SK-N-SH (cell line): ENCODE measurements around the gene TMEM170A. TPM values are rescaled to one million over a fixed set of nuclear protein-coding genes. Genes with fewer than 3 reads are reported as not detected.

Experiments used
- CTCF ChIA-PET: fragments of 300-600, 350-600 bp; formaldehyde crosslinking; extraction: SDS; loops from one replicate; lab custom pipeline; 2021; lab: Yijun Ruan, JAX
- POLR2A ChIA-PET: fragments of 350-600 bp; sonication (Branson Sonifier 250); formaldehyde crosslinking; extraction: SDS; loops from one replicate; lab custom pipeline; 2020; ENCODE audit warnings: antibody characterized with exemption, inconsistent platforms; lab: Yijun Ruan, JAX
- DNase-seq: peaks from one replicate; pipeline ENCODE4 v3.0.0; 2012
- H2AFZ ChIP-seq: fragments of 200-600 bp; sonication (generic); 2 replicates; pipeline ENCODE4 v1.8.1; 2016; ENCODE audit warnings: antibody characterized with exemption, mild to moderate bottlenecking, low read depth
- H3F3A ChIP-seq: fragments of 200-600 bp; sonication (generic); replicated peaks from 2 replicates; pipeline ENCODE3; 2016; ENCODE audit warnings: antibody characterized with exemption, mild to moderate bottlenecking; ENCODE audit not compliant: insufficient read depth
- H3K27ac ChIP-seq, 2 experiments: fragments of 200-500 bp in 1 of 2; fragments of 200-600 bp in 1 of 2; sonication (Bioruptor generic) in 1 of 2; sonication (generic), shearing (Covaris generic) in 1 of 2; 2 replicates each; pipeline versions ENCODE4 v1.5.1 to v1.6.1; 2014 to 2016; ENCODE audit warnings: low read depth in 2 of 2, inconsistent platforms in 1 of 2, low read length in 1 of 2, mild to moderate bottlenecking in 1 of 2, mixed read lengths in 1 of 2
- H3K27me3 ChIP-seq: fragments of 200-600 bp; sonication (generic), shearing (Covaris generic); 2 replicates; pipeline ENCODE4 v1.6.1; 2016; ENCODE audit warnings: mixed run types; ENCODE audit not compliant: insufficient read depth
- H3K36me3 ChIP-seq, 2 experiments: fragments of 200-500 bp in 1 of 2; fragments of 200-600 bp in 1 of 2; sonication (Bioruptor generic) in 1 of 2; sonication (generic) in 1 of 2; replicated peaks in 1 of 2; 2 replicates each; pipeline versions ENCODE3 to v1.5.1; 2014 to 2016; ENCODE audit warnings: low read length in 1 of 2, mild to moderate bottlenecking in 1 of 2; ENCODE audit not compliant: insufficient read depth in 2 of 2, control insufficient read depth in 1 of 2
- H3K4me1 ChIP-seq, 2 experiments: fragments of 200-500 bp in 1 of 2; fragments of 200-600 bp in 1 of 2; sonication (Bioruptor generic) in 1 of 2; sonication (generic), shearing (Covaris generic) in 1 of 2; 2 replicates each; pipeline versions ENCODE4 v1.5.1 to v1.6.1; 2014 to 2016; ENCODE audit warnings: low read depth in 1 of 2, low read length in 1 of 2, mixed run types in 1 of 2; ENCODE audit not compliant: insufficient read depth in 2 of 2, control insufficient read depth in 1 of 2
- H3K4me2 ChIP-seq: fragments of 200-600 bp; sonication (generic), shearing (Covaris generic); 2 replicates; pipeline ENCODE4 v1.6.1; 2017; ENCODE audit warnings: mixed run types
- H3K4me3 ChIP-seq, 2 experiments: fragments of 200-500 bp in 1 of 2; fragments of 200-600 bp in 1 of 2; sonication (Bioruptor generic) in 1 of 2; sonication (generic), shearing (Covaris generic) in 1 of 2; 2 replicates each; pipeline versions ENCODE4 v1.5.1 to v1.8.1; 2014 to 2016; ENCODE audit warnings: low read depth in 2 of 2, inconsistent platforms in 1 of 2, low read length in 1 of 2, mild to moderate bottlenecking in 1 of 2, mixed read lengths in 1 of 2, moderate library complexity in 1 of 2
- H3K79me2 ChIP-seq: fragments of 200-600 bp; sonication (generic); 2 replicates; pipeline ENCODE4 v1.8.1; 2017; ENCODE audit warnings: mild to moderate bottlenecking; ENCODE audit not compliant: insufficient read depth
- H3K9ac ChIP-seq: fragments of 200-600 bp; sonication (generic); 2 replicates; pipeline ENCODE4 v1.6.1; 2017; ENCODE audit warnings: mixed run types
- H3K9me2 ChIP-seq: fragments of 200-600 bp; sonication (generic); 2 replicates; pipeline ENCODE4 v1.6.1; 2017; ENCODE audit warnings: mixed run types
- H3K9me3 ChIP-seq: fragments of 200-600 bp; sonication (generic); 2 replicates; pipeline ENCODE4 v1.6.1; 2017; ENCODE audit warnings: mixed run types, mild to moderate bottlenecking, moderate library complexity
- H4K20me1 ChIP-seq: fragments of 200-600 bp; sonication (generic); 2 replicates; pipeline ENCODE4 v1.6.1; 2017; ENCODE audit warnings: mild to moderate bottlenecking, mixed run types; ENCODE audit not compliant: insufficient read depth
- ELF1 ChIP-seq: IDR thresholded peaks from 2 replicates; pipeline ENCODE4 v1.4.0; 2012
- EP300 ChIP-seq, 2 experiments: IDR thresholded peaks; 2 replicates each; pipeline versions ENCODE4 v1.4.0 to v1.6.1; 2012; ENCODE audit warnings: borderline replicate concordance in 1 of 2, low read depth in 1 of 2, low read length in 1 of 2
- EZH2phosphoT487 ChIP-seq: fragments of 200-600 bp; sonication (generic); IDR thresholded peaks from 2 replicates; pipeline ENCODE4 v1.6.1; 2017; ENCODE audit warnings: low read depth, mixed run types, mild to moderate bottlenecking, antibody characterized with exemption, moderate library complexity, borderline replicate concordance
- FOXM1 ChIP-seq: IDR thresholded peaks from 2 replicates; pipeline ENCODE4 v1.4.0; 2012; ENCODE audit warnings: low read depth, mild to moderate bottlenecking
- GATA2 ChIP-seq: sonication (generic); formaldehyde crosslinking; IDR thresholded peaks from 2 replicates; pipeline ENCODE4 v1.5.0; 2020; ENCODE audit warnings: mild to moderate bottlenecking, missing genetic modification reagents
- JUND ChIP-seq: IDR thresholded peaks from 2 replicates; pipeline ENCODE4 v1.4.0; 2012
- NFIC ChIP-seq: IDR thresholded peaks from 2 replicates; pipeline ENCODE4 v1.4.0; 2012; ENCODE audit warnings: borderline replicate concordance
- NRF1 ChIP-seq: IDR thresholded peaks from 2 replicates; pipeline ENCODE4 v1.6.1; 2012; ENCODE audit warnings: low read depth, mild to moderate bottlenecking, low read length
- RAD21 ChIP-seq: IDR thresholded peaks from 2 replicates; pipeline ENCODE4 v1.6.1; 2012; ENCODE audit warnings: mild to moderate bottlenecking, low read length
- RCOR1 ChIP-seq: fragments of 150-350 bp; IDR thresholded peaks from 2 replicates; pipeline ENCODE4 v1.6.1; 2017; ENCODE audit warnings: antibody characterized with exemption, low read length
- RXRA ChIP-seq: IDR thresholded peaks from 2 replicates; pipeline ENCODE4 v1.4.0; 2012; ENCODE audit warnings: low read depth, mild to moderate bottlenecking, borderline replicate concordance
- SMC3 ChIP-seq: IDR thresholded peaks from 2 replicates; pipeline ENCODE4 v1.6.1; 2012; ENCODE audit warnings: low read depth, low read length, improper control_type of control experiment
- TAF1 ChIP-seq: IDR thresholded peaks from 2 replicates; pipeline ENCODE4 v1.6.1; 2012; ENCODE audit warnings: low read depth, mild to moderate bottlenecking, low read length, moderate library complexity, borderline replicate concordance
- TCF12 ChIP-seq: IDR thresholded peaks from 2 replicates; pipeline ENCODE4 v1.4.0; 2012
- TEAD4 ChIP-seq: IDR thresholded peaks from 2 replicates; pipeline ENCODE4 v1.4.0; 2012; ENCODE audit warnings: mild to moderate bottlenecking, borderline replicate concordance; ENCODE audit not compliant: insufficient read depth
- YY1 ChIP-seq: IDR thresholded peaks from 2 replicates; pipeline ENCODE4 v1.4.0; 2012; ENCODE audit warnings: low read depth, mild to moderate bottlenecking
- WGBS: methylation state at CpG from one replicate; pipeline ENCODE4 v1.1.6; 2017; ENCODE audit warnings: low lambda C conversion rate; 5-methylcytosine and 5-hydroxymethylcytosine counted together
- polyA plus RNA-seq, 3 experiments: library from polyadenylated mRNA; depleted of rRNA; stranded (reverse); fragments of >200 nt; gene quantifications; 2 replicates each; pipeline ENCODE4 v1.2.3, GENCODE V29; 2012
- TF ChIP-seq, protein P1 (sequence below): IDR thresholded peaks from 2 replicates; pipeline ENCODE4 v1.4.0; 2012; ENCODE audit warnings: low read depth, borderline replicate concordance
- TF ChIP-seq, protein P2 (sequence below): fragments of 200-600 bp; sonication (generic); IDR thresholded peaks from 2 replicates; pipeline ENCODE4 v1.6.1; 2017; ENCODE audit warnings: antibody characterized with exemption, mild to moderate bottlenecking, moderate library complexity
- TF ChIP-seq, protein P3 (sequence below): IDR thresholded peaks from 2 replicates; pipeline ENCODE4 v1.6.1; 2012; ENCODE audit warnings: mild to moderate bottlenecking, low read depth, low read length, moderate library complexity
- TF ChIP-seq, protein P4 (sequence below): IDR thresholded peaks from 2 replicates; pipeline ENCODE4; 2012
- TF ChIP-seq, protein P5 (sequence below): IDR thresholded peaks from 2 replicates; pipeline ENCODE4 v1.4.0; 2012; ENCODE audit warnings: low read depth

TMEM170A gene
- polyA plus RNA-seq, 1 of the 3 experiments (the other 2 are of a cell fraction) = 9.2 TPM

DNA sequence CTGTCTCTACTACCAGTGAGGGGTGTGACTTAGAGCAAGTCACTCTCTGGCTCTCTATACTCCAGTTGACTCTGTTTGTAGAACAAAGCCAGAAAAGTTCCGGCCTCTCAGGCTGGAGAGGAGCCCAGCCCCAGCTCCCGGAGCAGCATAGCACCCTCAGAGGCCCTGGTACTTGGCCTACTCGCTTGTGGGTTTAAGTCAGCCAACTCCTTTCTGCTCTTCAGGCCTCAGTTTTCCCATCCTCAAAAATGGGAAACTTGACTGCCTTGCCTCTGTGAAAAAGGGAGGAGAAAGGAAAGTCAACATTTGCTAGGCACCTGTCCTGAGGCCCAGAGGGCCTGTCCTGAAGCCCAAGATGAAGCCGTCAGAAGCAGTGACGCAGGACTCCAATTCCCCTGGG lies 29.7 kb upstream of the TMEM170A start:
- no peak for DNase-seq
- no peak overlapping the region for H3K27ac ChIP-seq
- no peaks in the 10 kb centered on the region for H4K20me1 ChIP-seq
- H3K9ac ChIP-seq = no peak overlapping the region
- H3K4me3 ChIP-seq = no peak overlapping the region
- H3K4me1 ChIP-seq = peaks cover 7 to 12% of the 10 kb centered on the region in 2 experiments; a peak in 2 of 4 replicates
- no peaks in the 10 kb centered on the region for H3K9me3 ChIP-seq
- 95% methylated on average over 2 of the region's 5 CpGs for WGBS
- H3F3A ChIP-seq = no peaks in the 10 kb centered on the region
- H3K9me2 ChIP-seq = no peaks in the 10 kb centered on the region
- TF ChIP-seq TEAD4 (no peak), TAF1 (no peak)
- no peak overlapping the region for H3K4me2 ChIP-seq
- H2AFZ ChIP-seq = no peak overlapping the region
- no peaks in the 10 kb centered on the region for H3K27me3 ChIP-seq
- ChIA-PET POLR2A (no interaction called here), CTCF (interaction anchor here (1.0 to 2.7 kb wide), 6 partner anchors 22 to 295 kb away, joined by 3 to 15 read pairs (median 4); no protein-coding TSS in a partner anchor)
- no peaks in the 10 kb centered on the region for H3K36me3 ChIP-seq
- no peaks in the 10 kb centered on the region for H3K79me2 ChIP-seq

DNA sequence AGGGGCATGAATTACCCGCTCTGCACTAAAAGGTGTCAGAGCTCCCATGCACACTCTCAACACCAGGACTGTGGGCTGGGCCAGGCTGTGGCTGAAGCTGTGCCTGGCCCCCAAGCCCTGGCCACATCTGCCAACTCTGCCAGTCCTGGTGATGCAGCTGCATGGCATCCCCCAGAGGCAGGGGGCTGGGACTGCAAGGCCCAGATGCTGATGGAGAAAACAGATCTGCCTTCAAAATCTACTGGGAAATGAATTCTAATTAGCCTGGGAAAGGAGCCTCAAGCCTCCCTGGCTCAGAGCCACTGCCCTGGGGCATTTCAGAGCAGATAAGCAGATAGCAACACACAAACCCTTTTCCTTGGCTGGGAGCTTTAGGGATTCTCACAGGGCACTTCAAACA lies 27.4 kb upstream of the TMEM170A start:
- Histone ChIP-seq H3K4me2 (no peak overlapping the region; the same call in 1 of the 2 replicates), H3K9ac (no peak overlapping the region), H4K20me1 (no peaks in the 10 kb centered on the region), H2AFZ (no peak overlapping the region), H3K27me3 (no peaks in the 10 kb centered on the region), H3K27ac (no peak overlapping the region; a peak in 1 of 4 replicates), H3K4me1 (peaks cover 0 to 7% of the 10 kb centered on the region in 2 experiments; a peak in 1 of 4 replicates), H3K9me2 (no peaks in the 10 kb centered on the region), H3K79me2 (no peaks in the 10 kb centered on the region), H3K36me3 (no peaks in the 10 kb centered on the region), H3K4me3 (no peak overlapping the region), H3F3A (no peaks in the 10 kb centered on the region), H3K9me3 (no peaks in the 10 kb centered on the region)
- DNase-seq = peak; percentile 92
- ChIA-PET CTCF (interaction anchor here (0.7 to 4.1 kb wide), 10 partner anchors 9 to 292 kb away, joined by 3 to 22 read pairs (median 4); partner anchors contain the start of gene TMEM170A), POLR2A (interaction anchor here (1.1 kb wide), 1 partner anchor 25 kb away, joined by 3 read pairs; no protein-coding TSS in a partner anchor)
- WGBS = no CpG with 5 or more reads among the region's 1 CpG
- peak; percentile 60; the same call in 1 of the 2 replicates for TF ChIP-seq RCOR1
- TF ChIP-seq EZH2phosphoT487 = no peak
- TF ChIP-seq NRF1 = no peak
- no peak for TF ChIP-seq RXRA
- TF ChIP-seq JUND = no peak
- TF ChIP-seq RAD21 = peak; percentile 60
- no peak for TF ChIP-seq YY1
- TF ChIP-seq, protein P1, sequence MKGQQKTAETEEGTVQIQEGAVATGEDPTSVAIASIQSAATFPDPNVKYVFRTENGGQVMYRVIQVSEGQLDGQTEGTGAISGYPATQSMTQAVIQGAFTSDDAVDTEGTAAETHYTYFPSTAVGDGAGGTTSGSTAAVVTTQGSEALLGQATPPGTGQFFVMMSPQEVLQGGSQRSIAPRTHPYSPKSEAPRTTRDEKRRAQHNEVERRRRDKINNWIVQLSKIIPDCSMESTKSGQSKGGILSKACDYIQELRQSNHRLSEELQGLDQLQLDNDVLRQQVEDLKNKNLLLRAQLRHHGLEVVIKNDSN = no peak
- peak in 1 of 2 experiments; percentile 62; a peak in 1 of 4 replicates for TF ChIP-seq EP300 (IDR thresholded peaks at IDR 0.05; ENCODE audit: borderline replicate concordance in 1 of 2, low read depth in 1 of 2, low read length in 1 of 2)
- TF ChIP-seq, protein P2, sequence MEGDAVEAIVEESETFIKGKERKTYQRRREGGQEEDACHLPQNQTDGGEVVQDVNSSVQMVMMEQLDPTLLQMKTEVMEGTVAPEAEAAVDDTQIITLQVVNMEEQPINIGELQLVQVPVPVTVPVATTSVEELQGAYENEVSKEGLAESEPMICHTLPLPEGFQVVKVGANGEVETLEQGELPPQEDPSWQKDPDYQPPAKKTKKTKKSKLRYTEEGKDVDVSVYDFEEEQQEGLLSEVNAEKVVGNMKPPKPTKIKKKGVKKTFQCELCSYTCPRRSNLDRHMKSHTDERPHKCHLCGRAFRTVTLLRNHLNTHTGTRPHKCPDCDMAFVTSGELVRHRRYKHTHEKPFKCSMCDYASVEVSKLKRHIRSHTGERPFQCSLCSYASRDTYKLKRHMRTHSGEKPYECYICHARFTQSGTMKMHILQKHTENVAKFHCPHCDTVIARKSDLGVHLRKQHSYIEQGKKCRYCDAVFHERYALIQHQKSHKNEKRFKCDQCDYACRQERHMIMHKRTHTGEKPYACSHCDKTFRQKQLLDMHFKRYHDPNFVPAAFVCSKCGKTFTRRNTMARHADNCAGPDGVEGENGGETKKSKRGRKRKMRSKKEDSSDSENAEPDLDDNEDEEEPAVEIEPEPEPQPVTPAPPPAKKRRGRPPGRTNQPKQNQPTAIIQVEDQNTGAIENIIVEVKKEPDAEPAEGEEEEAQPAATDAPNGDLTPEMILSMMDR = peak; percentile 37
- TF ChIP-seq SMC3 = no peak
- peak; percentile 37 for TF ChIP-seq TCF12
- peak; percentile 83 for TF ChIP-seq GATA2 (CRISPR knock-in tag)
- peak; percentile 21; the same call in 1 of the 2 replicates for TF ChIP-seq NFIC
- no peak for TF ChIP-seq TAF1
- TF ChIP-seq ELF1 = no peak
- TF ChIP-seq, protein P3, sequence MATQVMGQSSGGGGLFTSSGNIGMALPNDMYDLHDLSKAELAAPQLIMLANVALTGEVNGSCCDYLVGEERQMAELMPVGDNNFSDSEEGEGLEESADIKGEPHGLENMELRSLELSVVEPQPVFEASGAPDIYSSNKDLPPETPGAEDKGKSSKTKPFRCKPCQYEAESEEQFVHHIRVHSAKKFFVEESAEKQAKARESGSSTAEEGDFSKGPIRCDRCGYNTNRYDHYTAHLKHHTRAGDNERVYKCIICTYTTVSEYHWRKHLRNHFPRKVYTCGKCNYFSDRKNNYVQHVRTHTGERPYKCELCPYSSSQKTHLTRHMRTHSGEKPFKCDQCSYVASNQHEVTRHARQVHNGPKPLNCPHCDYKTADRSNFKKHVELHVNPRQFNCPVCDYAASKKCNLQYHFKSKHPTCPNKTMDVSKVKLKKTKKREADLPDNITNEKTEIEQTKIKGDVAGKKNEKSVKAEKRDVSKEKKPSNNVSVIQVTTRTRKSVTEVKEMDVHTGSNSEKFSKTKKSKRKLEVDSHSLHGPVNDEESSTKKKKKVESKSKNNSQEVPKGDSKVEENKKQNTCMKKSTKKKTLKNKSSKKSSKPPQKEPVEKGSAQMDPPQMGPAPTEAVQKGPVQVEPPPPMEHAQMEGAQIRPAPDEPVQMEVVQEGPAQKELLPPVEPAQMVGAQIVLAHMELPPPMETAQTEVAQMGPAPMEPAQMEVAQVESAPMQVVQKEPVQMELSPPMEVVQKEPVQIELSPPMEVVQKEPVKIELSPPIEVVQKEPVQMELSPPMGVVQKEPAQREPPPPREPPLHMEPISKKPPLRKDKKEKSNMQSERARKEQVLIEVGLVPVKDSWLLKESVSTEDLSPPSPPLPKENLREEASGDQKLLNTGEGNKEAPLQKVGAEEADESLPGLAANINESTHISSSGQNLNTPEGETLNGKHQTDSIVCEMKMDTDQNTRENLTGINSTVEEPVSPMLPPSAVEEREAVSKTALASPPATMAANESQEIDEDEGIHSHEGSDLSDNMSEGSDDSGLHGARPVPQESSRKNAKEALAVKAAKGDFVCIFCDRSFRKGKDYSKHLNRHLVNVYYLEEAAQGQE = no peak
- no peak for TF ChIP-seq FOXM1
- TF ChIP-seq, protein P4, sequence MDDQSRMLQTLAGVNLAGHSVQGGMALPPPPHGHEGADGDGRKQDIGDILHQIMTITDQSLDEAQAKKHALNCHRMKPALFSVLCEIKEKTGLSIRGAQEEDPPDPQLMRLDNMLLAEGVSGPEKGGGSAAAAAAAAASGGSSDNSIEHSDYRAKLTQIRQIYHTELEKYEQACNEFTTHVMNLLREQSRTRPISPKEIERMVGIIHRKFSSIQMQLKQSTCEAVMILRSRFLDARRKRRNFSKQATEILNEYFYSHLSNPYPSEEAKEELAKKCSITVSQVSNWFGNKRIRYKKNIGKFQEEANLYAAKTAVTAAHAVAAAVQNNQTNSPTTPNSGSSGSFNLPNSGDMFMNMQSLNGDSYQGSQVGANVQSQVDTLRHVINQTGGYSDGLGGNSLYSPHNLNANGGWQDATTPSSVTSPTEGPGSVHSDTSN = no peak
- TF ChIP-seq, protein P5, sequence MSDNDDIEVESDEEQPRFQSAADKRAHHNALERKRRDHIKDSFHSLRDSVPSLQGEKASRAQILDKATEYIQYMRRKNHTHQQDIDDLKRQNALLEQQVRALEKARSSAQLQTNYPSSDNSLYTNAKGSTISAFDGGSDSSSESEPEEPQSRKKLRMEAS = no peak
